Omental fat pad (tissue), 4 donors: ENCODE results near the gene MRPL36. TPM values are rescaled to one million over a fixed set of nuclear protein-coding genes. Genes with fewer than 3 reads are reported as not detected.

Experiments used
- ATAC-seq: fragments of 150-250 bp; one replicate; pipeline ENCODE4 v1.9.1; 2016; ENCODE audit warnings: mild to moderate bottlenecking, moderate library complexity; ENCODE audit not compliant: low FRiP score
- DNase-seq: peaks from one replicate; pipeline ENCODE4 v3.0.0-alpha.2; 2019; ENCODE audit warnings: low spot score
- total RNA-seq, 4 donors: library from RNA; depleted of rRNA; stranded (reverse); fragments of >200 nt; gene quantifications; one replicate each; pipeline ENCODE4 v1.1.0, GENCODE V29; 2016
- TF ChIP-seq, protein P1 (sequence below), 3 donors: fragments of 450-650 bp; IDR thresholded peaks; one replicate each; pipeline ENCODE4 v1.5.1; 2016 to 2017; ENCODE audit warnings: antibody characterized with exemption in 3 of 3, mild to moderate bottlenecking in 3 of 3, moderate library complexity in 2 of 3

The MRPL36 gene
- total RNA-seq, 4 donors from 2014 or later = 16.1 to 57.5 (median 49.5) TPM

DNA sequence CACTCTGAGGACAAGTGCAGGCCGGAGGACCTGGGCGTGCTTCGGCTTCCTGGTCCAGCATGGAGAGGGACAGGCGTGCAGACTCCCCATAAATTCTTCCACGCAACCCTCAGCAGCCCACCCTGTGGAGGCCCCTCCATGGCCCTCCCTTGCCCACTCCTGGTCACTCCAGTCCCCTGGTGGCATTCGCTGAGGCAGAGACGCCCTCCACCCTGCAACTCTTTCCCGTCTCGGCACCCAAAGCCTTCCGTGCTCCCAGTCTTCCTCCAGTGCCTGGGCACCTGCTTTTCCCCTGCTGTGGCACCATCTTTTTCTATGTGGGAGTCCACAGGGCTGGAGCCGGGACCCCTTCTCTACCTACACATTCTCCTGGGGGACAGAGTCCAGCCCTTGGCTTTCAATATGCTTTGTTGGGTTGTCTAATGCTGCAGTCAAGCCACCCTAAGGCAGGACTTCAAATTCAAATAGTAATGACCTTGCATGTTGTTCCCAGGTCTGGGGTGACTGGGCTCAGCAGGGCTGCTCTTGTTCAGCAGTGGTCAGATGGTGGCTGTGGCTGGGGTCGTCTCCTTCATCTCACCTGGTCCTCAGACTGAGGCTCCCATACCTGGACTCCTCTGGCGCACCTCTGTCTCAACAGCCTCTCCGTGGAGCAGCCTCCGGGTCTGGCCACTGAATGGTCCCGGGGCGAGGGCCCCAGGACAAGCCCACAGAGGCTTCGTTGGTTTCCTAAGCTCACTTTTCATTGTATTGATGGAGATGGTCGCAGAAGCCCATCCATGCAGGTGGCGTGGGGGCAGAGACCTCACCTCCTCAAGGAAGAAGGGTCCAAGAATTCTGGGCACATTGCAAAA, 15.2 kb downstream of the MRPL36 start:
- ATAC-seq (no peak), DNase-seq (no peak)

DNA sequence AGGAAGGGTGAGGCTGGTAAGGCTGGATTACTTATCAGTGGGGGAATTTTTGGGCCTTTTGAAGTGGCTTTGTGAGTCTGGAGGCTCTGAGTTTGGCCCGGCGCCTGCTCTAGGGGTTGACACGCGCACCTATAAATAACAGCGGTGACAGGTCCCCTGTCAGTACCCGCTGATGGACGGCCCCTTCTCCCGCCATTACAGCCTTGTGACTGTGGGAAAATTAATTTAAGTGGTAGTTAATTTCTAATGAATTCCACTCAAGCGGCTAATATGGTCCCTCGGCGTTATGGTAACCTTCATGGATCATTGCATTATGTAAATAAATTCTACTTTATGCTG, 16.5 kb downstream of the MRPL36 start:
- ATAC-seq = no peak
- DNase-seq = no peak
- TF ChIP-seq, protein P1, sequence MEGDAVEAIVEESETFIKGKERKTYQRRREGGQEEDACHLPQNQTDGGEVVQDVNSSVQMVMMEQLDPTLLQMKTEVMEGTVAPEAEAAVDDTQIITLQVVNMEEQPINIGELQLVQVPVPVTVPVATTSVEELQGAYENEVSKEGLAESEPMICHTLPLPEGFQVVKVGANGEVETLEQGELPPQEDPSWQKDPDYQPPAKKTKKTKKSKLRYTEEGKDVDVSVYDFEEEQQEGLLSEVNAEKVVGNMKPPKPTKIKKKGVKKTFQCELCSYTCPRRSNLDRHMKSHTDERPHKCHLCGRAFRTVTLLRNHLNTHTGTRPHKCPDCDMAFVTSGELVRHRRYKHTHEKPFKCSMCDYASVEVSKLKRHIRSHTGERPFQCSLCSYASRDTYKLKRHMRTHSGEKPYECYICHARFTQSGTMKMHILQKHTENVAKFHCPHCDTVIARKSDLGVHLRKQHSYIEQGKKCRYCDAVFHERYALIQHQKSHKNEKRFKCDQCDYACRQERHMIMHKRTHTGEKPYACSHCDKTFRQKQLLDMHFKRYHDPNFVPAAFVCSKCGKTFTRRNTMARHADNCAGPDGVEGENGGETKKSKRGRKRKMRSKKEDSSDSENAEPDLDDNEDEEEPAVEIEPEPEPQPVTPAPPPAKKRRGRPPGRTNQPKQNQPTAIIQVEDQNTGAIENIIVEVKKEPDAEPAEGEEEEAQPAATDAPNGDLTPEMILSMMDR (IDR thresholded peaks at IDR 0.05) = no peak

More for the DNA sequence above, 15.2 kb downstream of the MRPL36 start:
- TF ChIP-seq, protein P1 (IDR thresholded peaks at IDR 0.05) = no peak

DNA sequence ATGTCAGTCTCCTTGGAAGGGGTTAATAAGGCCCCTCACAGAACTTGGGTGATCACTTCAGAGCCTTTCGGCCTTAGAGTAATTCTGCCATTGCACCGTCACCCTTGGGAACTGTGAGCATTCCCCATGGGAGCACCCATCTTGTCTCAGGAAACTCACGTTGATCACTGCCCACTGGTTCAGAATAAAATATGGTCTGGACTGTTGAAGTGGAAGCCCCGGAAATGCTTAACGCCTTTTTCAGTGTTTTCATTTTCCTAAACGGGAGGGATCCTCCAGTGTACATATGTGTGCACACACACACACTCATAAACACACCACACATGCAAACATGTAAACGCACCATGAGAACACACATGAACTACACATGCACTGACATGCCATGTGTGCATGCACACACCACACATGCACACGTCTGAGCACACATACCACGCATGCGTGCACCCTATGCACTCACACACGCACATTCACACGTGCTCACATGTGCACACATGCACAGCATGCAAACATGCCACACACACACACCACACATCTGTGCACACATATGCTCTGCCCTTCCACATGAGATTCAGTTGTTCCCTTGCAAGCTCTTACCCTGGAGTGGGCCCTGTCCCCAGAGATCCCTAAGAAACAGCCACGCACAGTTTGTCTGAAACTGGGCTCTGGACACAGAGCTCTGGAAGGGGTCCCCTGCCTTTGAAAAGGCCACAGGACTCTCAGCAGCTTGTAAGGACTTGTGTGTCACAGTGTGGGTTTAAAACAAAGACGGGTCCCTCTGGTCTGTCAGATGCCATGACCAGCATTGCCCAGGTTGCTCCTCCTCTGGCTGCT, 17.0 kb downstream of the MRPL36 start:
- DNase-seq = peak; percentile 5
- TF ChIP-seq, protein P1 (IDR thresholded peaks at IDR 0.05) = no peak
- no peak for ATAC-seq

DNA sequence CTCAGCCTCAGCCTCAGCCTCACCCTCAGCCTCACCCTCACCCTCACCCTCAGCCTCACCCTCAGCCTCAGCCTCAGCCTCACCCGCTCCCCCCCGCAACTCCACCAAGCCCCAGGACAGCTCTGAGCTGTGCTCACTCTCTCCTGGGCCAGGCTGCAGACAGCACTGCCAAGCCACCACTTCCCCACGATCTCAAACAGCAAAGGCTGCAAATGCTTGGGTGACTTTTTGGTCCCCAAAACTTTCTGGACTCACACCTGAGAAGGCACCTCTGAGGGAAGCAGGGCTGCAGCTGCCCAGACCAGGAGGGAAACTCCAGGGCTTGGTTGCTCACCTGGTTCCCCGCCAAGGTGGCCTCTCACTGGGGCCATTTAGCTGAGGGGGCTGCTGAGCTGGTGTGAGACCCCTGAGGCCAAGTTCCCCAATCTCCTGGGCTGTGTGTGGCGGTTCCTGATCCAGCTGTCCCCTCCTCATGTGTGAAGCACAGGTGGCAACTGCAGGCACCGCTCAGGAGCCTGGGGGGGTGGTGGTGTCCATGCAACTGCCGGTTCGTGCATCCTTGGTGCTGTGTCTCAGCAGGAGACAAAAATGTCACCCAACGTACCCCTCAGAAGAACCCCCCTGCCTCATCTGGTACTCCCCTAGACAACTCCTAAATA, 17.8 kb downstream of the MRPL36 start:
- DNase-seq = peak; percentile 3
- ATAC-seq = no peak
- TF ChIP-seq, protein P1 (IDR thresholded peaks at IDR 0.05) = no peak

DNA sequence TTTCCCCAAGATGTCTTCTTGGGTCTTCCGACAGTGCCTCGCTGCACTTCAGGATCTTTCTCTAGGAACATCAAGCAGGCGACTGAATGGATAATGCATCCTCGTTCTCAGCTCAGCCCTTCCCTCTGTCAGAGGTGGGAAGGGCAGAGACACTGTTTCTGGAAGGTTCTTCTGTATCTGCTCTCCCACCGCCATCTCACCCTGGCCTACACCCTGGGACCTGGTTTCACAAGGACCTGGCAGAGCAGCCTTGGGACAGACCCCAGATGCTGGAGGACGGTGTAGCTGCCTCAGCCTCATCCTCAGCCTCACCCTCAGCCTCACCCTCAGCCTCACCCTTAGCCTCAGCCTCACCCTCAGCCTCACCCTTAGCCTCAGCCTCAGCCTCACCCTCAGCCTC, 18.5 kb downstream of the MRPL36 start:
- no peak for ATAC-seq

DNA sequence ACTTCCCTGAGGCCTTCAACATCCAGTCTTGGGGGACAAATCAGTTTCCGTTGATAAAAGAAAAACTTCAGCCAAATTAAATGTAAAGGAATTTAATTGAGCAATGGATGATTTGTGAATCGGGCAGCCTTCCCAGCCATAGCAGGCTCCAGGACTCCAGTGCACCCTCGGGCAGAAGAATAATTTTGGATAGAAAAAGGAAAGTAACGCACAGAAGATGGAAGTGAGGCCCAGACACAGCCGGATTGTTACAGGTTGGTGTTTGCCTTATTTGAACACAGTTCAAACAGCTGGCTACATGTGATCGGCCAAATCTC, 19.1 kb downstream of the MRPL36 start:
- TF ChIP-seq, protein P1 (IDR thresholded peaks at IDR 0.05) = no peak
- DNase-seq (no peak), ATAC-seq (no peak)

More for the DNA sequence above, 18.5 kb downstream of the MRPL36 start:
- TF ChIP-seq, protein P1 (IDR thresholded peaks at IDR 0.05) = no peak
- no peak for DNase-seq
